ENCODE results near the gene CLEC2D. TPM values are rescaled to one million over a fixed set of nuclear protein-coding genes. Genes with fewer than 3 reads are reported as not detected.

CLEC2D gene, protein sequence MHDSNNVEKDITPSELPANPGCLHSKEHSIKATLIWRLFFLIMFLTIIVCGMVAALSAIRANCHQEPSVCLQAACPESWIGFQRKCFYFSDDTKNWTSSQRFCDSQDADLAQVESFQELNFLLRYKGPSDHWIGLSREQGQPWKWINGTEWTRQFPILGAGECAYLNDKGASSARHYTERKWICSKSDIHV
- polyA plus RNA-seq (2013, experiment 1 of 2), result 1.0 TPM
- polyA plus RNA-seq (2013, experiment 2 of 2), result 1.7 TPM

DNA sequence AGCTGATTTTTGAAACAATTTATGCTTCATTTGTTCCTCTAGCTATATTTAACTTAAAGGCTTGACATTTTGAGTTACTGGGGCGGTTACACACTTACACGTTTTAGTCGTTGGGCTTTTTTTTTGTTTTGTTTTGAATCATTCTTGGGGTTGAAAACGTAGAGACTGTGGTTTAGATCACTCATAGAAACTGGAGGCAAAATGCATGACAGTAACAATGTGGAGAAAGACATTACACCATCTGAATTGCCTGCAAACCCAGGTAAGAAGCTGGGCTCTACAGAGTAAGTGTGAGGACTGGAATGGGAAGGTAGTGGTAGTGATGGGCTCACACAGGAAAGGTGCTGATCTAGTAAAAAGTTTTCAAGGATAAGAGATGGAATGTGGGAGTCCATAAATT is at the start of gene CLEC2D:
CLEC2D (plus strand) TSS at position 180 of the 400 bp plus-strand sequence; CDS start at position 202, 22 bp downstream.
- Histone ChIP-seq H3K27me3 (ENCODE audit: insufficient read depth, low read length) (no peaks in the 10 kb centered on the region), H3K9me3 (ENCODE audit: insufficient read depth, low read depth, low read length) (no peaks in the 10 kb centered on the region), H3K4me1 (ENCODE audit: insufficient read depth, low read length) (0 out of 2 replicates have a peak, but pooled peaks cover 5% of the 10 kb centered on the region), H3K36me3 (ENCODE audit: insufficient read depth, low read length) (peaks cover 11% of the 10 kb centered on the region), H3K27ac (ENCODE audit: low read depth, low read length) (no peak within 1 kb of the TSS), H3K9ac (ENCODE audit: low read depth, low read length) (no peak within 1 kb of the TSS), H3K4me3 (ENCODE audit: low read length) (no peak within 1 kb of the TSS)
- WGBS, result 93% methylated on average over 4 of the region's 4 CpGs

GRCh38 chr12:9625019-9625418 is 44.5 kb upstream of the CLEC2D start:
- Histone ChIP-seq H3K36me3 (ENCODE audit: insufficient read depth, low read length) (no peaks in the 10 kb centered on the region), H3K4me1 (ENCODE audit: insufficient read depth, low read length) (no peaks in the 10 kb centered on the region), H3K27ac (ENCODE audit: low read depth, low read length) (no peak overlapping the region), H3K4me3 (ENCODE audit: low read length) (no peak overlapping the region), H3K27me3 (ENCODE audit: insufficient read depth, low read length) (no peaks in the 10 kb centered on the region), H3K9me3 (ENCODE audit: insufficient read depth, low read depth, low read length) (no peaks in the 10 kb centered on the region), H3K9ac (ENCODE audit: low read depth, low read length) (no peak overlapping the region)
- 87% methylated on average over 3 of the region's 3 CpGs for WGBS

DNA sequence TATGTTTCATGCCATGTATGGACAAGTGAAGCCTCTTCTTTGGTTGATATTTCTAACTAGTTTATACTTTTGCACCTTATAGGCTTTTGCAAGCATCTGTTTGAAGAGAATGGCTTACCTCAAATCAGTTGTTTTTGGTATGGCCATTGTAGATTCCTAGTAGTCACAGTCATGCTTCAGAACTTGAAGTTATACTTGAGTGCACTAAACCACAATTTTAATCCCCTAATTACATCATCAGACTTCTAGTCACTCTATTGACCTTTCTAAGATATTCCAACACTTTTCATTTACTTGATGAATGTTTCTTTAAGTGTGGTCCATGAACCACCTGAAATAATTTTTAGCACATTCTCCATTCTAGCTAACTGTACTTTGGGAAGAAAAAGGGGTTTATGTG is 43.2 kb upstream of the CLEC2D start:
- H3K27me3 ChIP-seq (ENCODE audit: insufficient read depth, low read length), result no peaks in the 10 kb centered on the region
- H3K36me3 ChIP-seq (ENCODE audit: insufficient read depth, low read length), result no peaks in the 10 kb centered on the region
- no peak overlapping the region for H3K27ac ChIP-seq (ENCODE audit: low read depth, low read length)
- no peaks in the 10 kb centered on the region for H3K4me1 ChIP-seq (ENCODE audit: insufficient read depth, low read length)
- no peak overlapping the region for H3K9ac ChIP-seq (ENCODE audit: low read depth, low read length)
- H3K4me3 ChIP-seq (ENCODE audit: low read length), result no peak overlapping the region
- H3K9me3 ChIP-seq (ENCODE audit: insufficient read depth, low read depth, low read length), result no peaks in the 10 kb centered on the region

GRCh38 chr12:9626821-9627220 is 42.7 kb upstream of the CLEC2D start:
- Histone ChIP-seq H3K9ac (ENCODE audit: low read depth, low read length) (no peak overlapping the region), H3K4me3 (ENCODE audit: low read length) (no peak overlapping the region), H3K36me3 (ENCODE audit: insufficient read depth, low read length) (no peaks in the 10 kb centered on the region), H3K27ac (ENCODE audit: low read depth, low read length) (no peak overlapping the region), H3K4me1 (ENCODE audit: insufficient read depth, low read length) (no peaks in the 10 kb centered on the region), H3K27me3 (ENCODE audit: insufficient read depth, low read length) (no peaks in the 10 kb centered on the region), H3K9me3 (ENCODE audit: insufficient read depth, low read depth, low read length) (no peaks in the 10 kb centered on the region)
- 100% methylated on average over 2 of the region's 2 CpGs for WGBS

DNA sequence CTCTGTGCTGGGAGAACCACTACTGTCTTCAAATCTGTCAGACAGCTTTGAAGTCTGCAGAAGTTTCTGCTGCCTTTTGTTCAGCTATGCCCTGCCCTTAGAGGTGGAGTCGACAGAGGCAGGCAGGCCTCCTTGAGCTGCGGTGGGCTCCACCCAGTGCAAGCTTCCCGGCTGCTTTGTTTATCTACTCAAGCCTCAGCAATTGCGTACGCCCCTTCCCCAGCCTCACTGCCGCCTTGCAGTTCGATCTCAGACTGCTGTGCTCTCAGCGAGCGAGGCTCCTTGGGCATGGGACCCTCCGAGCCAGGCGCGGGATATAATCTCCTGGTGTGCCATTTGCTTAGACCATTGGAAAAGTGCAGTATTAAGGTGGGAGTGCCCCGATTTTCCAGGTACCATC is 36.7 kb upstream of the CLEC2D start:
- Histone ChIP-seq H3K4me1 (ENCODE audit: insufficient read depth, low read length) (no peaks in the 10 kb centered on the region), H3K4me3 (ENCODE audit: low read length) (no peak overlapping the region), H3K27ac (ENCODE audit: low read depth, low read length) (no peak overlapping the region), H3K36me3 (ENCODE audit: insufficient read depth, low read length) (no peaks in the 10 kb centered on the region), H3K27me3 (ENCODE audit: insufficient read depth, low read length) (no peaks in the 10 kb centered on the region), H3K9ac (ENCODE audit: low read depth, low read length) (no peak overlapping the region), H3K9me3 (ENCODE audit: insufficient read depth, low read depth, low read length) (peaks cover 12% of the 10 kb centered on the region)
- WGBS, result 96% methylated on average over 13 of the region's 13 CpGs

DNA sequence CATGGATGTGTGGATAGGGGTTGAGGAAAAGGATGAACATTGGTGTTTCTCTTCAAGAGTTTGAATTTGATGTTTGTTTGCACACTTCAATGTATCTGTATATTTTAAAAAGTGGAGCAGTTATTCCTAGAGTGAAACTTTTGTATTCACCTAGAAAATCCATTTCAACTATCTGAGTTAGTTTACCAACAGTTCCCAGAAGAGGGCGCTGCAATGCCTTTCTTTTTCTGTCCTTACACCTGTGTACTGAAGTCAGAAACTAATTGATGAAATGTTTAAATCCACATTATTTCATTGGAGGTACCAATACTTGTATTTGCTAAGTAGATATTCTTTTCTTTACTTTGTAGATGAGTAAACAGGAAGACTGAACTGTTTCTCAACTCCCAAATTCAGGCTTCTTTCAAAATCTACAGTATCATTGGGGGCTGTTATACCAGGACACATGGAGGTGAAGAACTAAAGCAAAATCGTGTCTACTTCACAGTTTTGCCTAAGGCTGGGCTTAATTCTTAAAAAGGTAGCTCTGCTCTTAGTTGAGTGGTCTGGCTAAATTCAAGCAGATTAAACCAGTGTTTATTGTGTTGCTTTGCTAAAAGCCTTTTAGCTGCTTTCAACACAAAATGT is 35.2 kb upstream of the CLEC2D start:
- Histone ChIP-seq H3K4me1 (ENCODE audit: insufficient read depth, low read length) (no peaks in the 10 kb centered on the region), H3K27ac (ENCODE audit: low read depth, low read length) (no peak overlapping the region), H3K4me3 (ENCODE audit: low read length) (no peak overlapping the region), H3K27me3 (ENCODE audit: insufficient read depth, low read length) (no peaks in the 10 kb centered on the region), H3K9me3 (ENCODE audit: insufficient read depth, low read depth, low read length) (peaks cover 15% of the 10 kb centered on the region), H3K36me3 (ENCODE audit: insufficient read depth, low read length) (no peaks in the 10 kb centered on the region), H3K9ac (ENCODE audit: low read depth, low read length) (no peak overlapping the region)
- 46% methylated on average over 2 of the region's 2 CpGs for WGBS

DNA sequence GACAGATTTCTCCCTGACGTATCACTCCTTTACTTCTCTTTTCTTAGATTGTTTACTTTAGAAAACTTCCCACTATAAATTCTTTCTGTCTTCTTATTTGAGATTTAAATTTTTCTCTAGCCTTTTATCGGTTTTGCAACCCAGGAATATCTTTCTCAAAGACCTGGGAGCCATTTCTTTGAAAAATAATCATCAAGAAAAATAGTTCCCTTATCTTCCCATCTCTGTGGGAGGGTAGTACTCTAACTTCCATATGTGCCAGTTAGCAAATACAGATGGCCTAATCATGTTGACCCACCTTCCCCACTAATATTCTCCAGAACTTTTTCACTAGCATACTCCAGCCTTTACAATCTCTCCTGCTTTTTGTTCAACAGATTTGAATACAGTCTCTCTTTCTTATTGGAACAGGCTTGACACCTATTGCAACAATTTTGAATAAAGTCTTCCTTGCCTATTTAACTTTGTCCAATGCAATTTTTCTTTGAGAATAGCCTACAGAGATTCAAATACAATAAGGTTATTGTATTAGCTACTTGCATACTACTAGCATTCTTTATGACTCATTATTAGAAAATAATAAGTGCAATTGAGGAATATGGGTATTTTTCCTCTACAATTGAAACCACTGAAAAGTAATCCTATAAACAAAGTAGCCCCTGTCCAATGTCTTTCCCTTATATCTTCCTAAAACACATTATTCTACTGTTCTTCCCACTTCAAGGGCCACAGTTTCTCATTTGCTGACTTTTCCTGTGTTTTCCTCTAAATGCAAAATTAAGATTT is 34.4 kb upstream of the CLEC2D start:
- no peak overlapping the region for H3K27ac ChIP-seq (ENCODE audit: low read depth, low read length)
- no peak overlapping the region for H3K4me3 ChIP-seq (ENCODE audit: low read length)
- H3K27me3 ChIP-seq (ENCODE audit: insufficient read depth, low read length), result no peaks in the 10 kb centered on the region
- H3K4me1 ChIP-seq (ENCODE audit: insufficient read depth, low read length), result no peaks in the 10 kb centered on the region
- no peaks in the 10 kb centered on the region for H3K36me3 ChIP-seq (ENCODE audit: insufficient read depth, low read length)
- H3K9ac ChIP-seq (ENCODE audit: low read depth, low read length), result no peak overlapping the region
- WGBS, result 100% methylated on average over 2 of the region's 2 CpGs
- peaks cover 16% of the 10 kb centered on the region for H3K9me3 ChIP-seq (ENCODE audit: insufficient read depth, low read depth, low read length)

DNA sequence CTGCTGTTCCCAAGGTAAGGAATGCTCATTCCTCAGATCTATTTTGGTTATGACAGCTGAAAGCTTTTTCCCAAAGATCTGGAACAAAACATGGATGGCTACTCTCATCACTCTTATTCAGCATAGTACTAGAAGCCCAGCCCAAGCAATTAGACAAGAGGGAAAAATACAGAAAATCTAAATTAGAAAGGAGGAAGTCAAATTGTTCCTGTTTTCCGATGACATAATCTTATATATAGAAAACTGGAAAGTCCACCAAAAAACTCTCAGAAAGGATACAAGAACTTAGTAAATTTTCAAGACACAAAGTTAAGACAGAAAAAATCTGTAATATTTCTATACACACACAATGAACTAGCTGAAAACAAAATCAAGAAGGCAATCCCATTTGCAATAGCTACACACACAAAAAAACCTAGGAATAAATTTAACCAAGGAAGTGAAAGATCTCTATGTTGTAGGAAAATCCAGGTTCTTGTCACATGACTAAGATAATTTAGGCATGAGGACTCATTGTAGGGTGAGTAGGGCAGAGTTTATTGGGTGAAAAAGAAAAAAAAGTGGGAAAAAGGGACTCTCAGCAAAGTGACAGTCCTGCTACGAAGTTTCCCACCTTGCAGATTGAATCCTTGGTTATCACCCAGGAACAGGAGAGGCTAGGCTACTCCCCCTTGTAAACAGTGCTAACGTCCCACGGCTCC is 33.2 kb upstream of the CLEC2D start:
- peaks cover 16% of the 10 kb centered on the region for H3K9me3 ChIP-seq (ENCODE audit: insufficient read depth, low read depth, low read length)
- WGBS, result 92% methylated on average over 4 of the region's 4 CpGs

DNA sequence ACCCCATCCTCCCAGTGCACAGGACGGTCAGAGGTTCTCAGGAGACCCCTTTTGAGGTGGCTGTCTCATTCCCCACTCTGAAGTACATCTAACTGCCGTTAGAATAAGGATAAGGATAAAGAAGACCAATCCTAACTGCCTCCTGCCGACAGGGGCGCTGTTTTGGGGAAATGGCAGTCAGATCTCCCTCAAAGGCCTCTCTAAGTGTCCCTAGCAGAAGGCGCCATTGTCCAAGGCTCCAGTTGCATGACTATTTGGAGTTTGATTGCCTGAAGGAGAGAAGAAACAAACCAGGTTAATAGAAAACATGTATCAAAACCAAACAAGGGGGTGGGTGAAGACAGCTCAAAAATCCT is 32.7 kb upstream of the CLEC2D start:
- WGBS, result 87% methylated on average over 5 of the region's 5 CpGs
- H3K27ac ChIP-seq (ENCODE audit: low read depth, low read length), result no peak overlapping the region

More for the DNA sequence above, 33.2 kb upstream of the CLEC2D start:
- Histone ChIP-seq H3K27me3 (ENCODE audit: insufficient read depth, low read length) (no peaks in the 10 kb centered on the region), H3K4me3 (ENCODE audit: low read length) (no peak overlapping the region), H3K27ac (ENCODE audit: low read depth, low read length) (no peak overlapping the region), H3K4me1 (ENCODE audit: insufficient read depth, low read length) (no peaks in the 10 kb centered on the region), H3K9ac (ENCODE audit: low read depth, low read length) (no peak overlapping the region), H3K36me3 (ENCODE audit: insufficient read depth, low read length) (no peaks in the 10 kb centered on the region)

GRCh38 chr12:9640024-9640423 is 29.5 kb upstream of the CLEC2D start:
- 100% methylated on average over 1 of the region's 2 CpGs for WGBS
- H3K27ac ChIP-seq (ENCODE audit: low read depth, low read length), result no peak overlapping the region
- no peaks in the 10 kb centered on the region for H3K27me3 ChIP-seq (ENCODE audit: insufficient read depth, low read length)

More for the DNA sequence above, 32.7 kb upstream of the CLEC2D start:
- no peak overlapping the region for H3K4me3 ChIP-seq (ENCODE audit: low read length)
- H3K9ac ChIP-seq (ENCODE audit: low read depth, low read length), result no peak overlapping the region
- no peaks in the 10 kb centered on the region for H3K4me1 ChIP-seq (ENCODE audit: insufficient read depth, low read length)
- no peaks in the 10 kb centered on the region for H3K27me3 ChIP-seq (ENCODE audit: insufficient read depth, low read length)
- H3K36me3 ChIP-seq (ENCODE audit: insufficient read depth, low read length), result no peaks in the 10 kb centered on the region
- H3K9me3 ChIP-seq (ENCODE audit: insufficient read depth, low read depth, low read length), result peaks cover 16% of the 10 kb centered on the region

More at GRCh38 chr12:9640024-9640423, 29.5 kb upstream of the CLEC2D start:
- no peaks in the 10 kb centered on the region for H3K36me3 ChIP-seq (ENCODE audit: insufficient read depth, low read length)
- H3K4me3 ChIP-seq (ENCODE audit: low read length), result no peak overlapping the region
- no peak overlapping the region for H3K9ac ChIP-seq (ENCODE audit: low read depth, low read length)
- peaks cover 8% of the 10 kb centered on the region; the same call in 1 of the 2 replicates for H3K9me3 ChIP-seq (ENCODE audit: insufficient read depth, low read depth, low read length)
- H3K4me1 ChIP-seq (ENCODE audit: insufficient read depth, low read length), result no peaks in the 10 kb centered on the region

All from HUES64 (cell line).